Measurements from ENCODE around the gene SNX30. TPM values are rescaled to one million over a fixed set of nuclear protein-coding genes. Genes with fewer than 3 reads are reported as not detected.

The SNX30 gene
- total and polyA plus RNA-seq, 4 donors = 1.8 to 13.5 (median 6.5) TPM

DNA sequence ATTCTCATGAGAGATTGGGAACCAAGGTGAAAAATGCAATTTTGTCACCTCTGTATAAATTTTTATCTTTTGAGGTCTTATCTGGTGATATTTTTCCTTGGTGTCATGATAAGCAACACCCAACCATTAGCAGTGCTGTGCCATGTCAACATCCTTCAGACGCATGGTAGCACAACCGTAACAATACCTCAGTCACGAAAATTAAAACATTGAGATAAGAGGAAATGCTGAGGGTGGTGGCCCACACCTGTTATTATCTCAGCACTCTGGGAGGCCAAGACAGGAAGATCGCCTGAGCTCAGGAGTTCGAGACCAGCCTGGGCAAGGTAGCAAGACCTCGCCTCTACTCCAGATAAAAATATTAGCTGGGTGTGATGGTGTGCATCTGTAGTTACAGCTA lies 107.4 kb downstream of the SNX30 start (continued):
- no peak for TF ChIP-seq CTCF (IDR thresholded peaks at IDR 0.05; ENCODE audit: low read depth, low read length, missing input control)
- no peak for TF ChIP-seq ZBTB33 (IDR thresholded peaks at IDR 0.05)
- TF ChIP-seq TAF1 (conservative IDR thresholded peaks at IDR 0.05) = no peak

DNA sequence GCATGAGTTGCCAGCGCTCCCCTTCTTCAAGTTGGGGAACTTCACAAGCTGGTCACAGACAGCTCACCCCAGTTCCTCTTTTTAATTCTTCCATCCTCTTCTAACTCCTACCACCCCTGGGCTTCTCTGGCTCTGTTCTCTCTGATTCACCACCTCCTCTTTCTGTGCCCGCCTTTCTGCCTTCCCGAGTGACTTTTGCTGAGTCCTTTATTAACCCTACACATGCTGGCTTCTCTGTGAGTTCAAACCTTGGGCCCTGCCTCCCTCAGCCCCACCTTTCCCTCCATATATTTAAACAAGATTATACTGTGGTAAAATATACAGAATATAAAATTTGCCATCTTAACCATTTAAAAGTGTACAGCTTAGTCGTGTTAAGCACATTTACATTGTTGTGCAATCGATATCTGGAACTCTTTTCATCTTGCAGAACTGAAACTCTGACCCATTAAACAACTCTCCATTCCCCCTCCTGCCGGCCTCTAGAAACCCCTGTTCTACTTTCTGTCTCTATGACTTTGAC lies 108.1 kb downstream of the SNX30 start:
- H3K4me3 ChIP-seq (ENCODE audit: low read depth in 1 of 3, low read length in 3 of 3) = no peak overlapping the region
- no peak overlapping the region for H3K27ac ChIP-seq (ENCODE audit: low read depth in 1 of 2, low read length in 2 of 2)
- no peaks in the 10 kb centered on the region for H3K9me3 ChIP-seq (ENCODE audit: control insufficient read depth in 4 of 4, low read length in 3 of 4)
- DNase-seq (ENCODE audit: low spot score) = no peak
- peaks cover 0 to 4% (median 0%) of the 10 kb centered on the region in 4 donors for H3K36me3 ChIP-seq (ENCODE audit: control insufficient read depth in 4 of 4, insufficient read depth in 3 of 4, low read depth in 1 of 4, low read length in 3 of 4)
- H3K9ac ChIP-seq (ENCODE audit: low read depth in 1 of 2, low read length in 2 of 2) = no peak overlapping the region
- no peaks in the 10 kb centered on the region for H3K27me3 ChIP-seq (ENCODE audit: control insufficient read depth in 4 of 4, insufficient read depth in 4 of 4, low read length in 3 of 4)
- peaks cover 0 to 3% (median 1%) of the 10 kb centered on the region in 4 donors for H3K4me1 ChIP-seq (ENCODE audit: control insufficient read depth in 4 of 4, insufficient read depth in 4 of 4, low read length in 3 of 4)
- TF ChIP-seq HNF4G (IDR thresholded peaks at IDR 0.05) = no peak
- no peak for TF ChIP-seq FOXA2 (IDR thresholded peaks at IDR 0.05)
- no peak for TF ChIP-seq REST (IDR thresholded peaks at IDR 0.05)
- TF ChIP-seq NR2F2 (IDR thresholded peaks at IDR 0.05) = no peak
- peak in 1 of 2 donors; percentile 11 for TF ChIP-seq HNF4A (conservative IDR thresholded peaks at IDR 0.05)
- TF ChIP-seq GABPA (IDR thresholded peaks at IDR 0.05 in 1 of 2, conservative IDR thresholded peaks at IDR 0.05 in 1 of 2) = no peak
- TF ChIP-seq, protein P1, sequence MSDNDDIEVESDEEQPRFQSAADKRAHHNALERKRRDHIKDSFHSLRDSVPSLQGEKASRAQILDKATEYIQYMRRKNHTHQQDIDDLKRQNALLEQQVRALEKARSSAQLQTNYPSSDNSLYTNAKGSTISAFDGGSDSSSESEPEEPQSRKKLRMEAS (IDR thresholded peaks at IDR 0.05) = no peak
- 41% methylated on average over 6 of the region's 6 CpGs for WGBS

DNA sequence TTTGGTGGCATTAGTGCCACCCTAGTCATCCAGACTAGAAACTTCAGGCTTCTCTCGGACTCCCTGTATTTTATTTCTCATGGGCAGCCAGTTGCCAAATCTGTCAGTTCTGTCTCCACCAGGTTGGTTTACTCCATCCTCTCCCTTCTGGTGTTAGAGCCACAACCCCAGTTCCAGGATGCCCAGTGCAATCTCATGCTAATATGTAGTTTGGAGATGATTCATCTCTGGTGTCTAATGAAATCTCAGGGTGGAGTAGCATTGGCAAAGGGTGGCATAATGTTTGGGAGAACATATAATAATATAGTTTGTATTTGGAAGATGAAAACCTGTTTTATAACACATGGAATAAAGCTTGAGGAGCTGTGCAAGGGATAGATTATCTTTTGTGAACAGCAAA lies 109.9 kb downstream of the SNX30 start:
- H3K9me3 ChIP-seq (ENCODE audit: control insufficient read depth in 4 of 4, low read length in 3 of 4) = no peaks in the 10 kb centered on the region
- WGBS = 91% methylated on average over 1 of the region's 1 CpG
- TF ChIP-seq NR2F2 (IDR thresholded peaks at IDR 0.05) (no peak), REST (IDR thresholded peaks at IDR 0.05) (no peak), FOXA1 (IDR thresholded peaks at IDR 0.05) (no peak), ZBTB33 (IDR thresholded peaks at IDR 0.05) (no peak), RXRA (IDR thresholded peaks at IDR 0.05) (no peak)
- TF ChIP-seq, protein P2, sequence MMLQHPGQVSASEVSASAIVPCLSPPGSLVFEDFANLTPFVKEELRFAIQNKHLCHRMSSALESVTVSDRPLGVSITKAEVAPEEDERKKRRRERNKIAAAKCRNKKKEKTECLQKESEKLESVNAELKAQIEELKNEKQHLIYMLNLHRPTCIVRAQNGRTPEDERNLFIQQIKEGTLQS (IDR thresholded peaks at IDR 0.05) = no peak

More for the DNA sequence above, 109.9 kb downstream of the SNX30 start:
- Histone ChIP-seq H3K4me3 (ENCODE audit: low read depth in 1 of 3, low read length in 3 of 3) (no peak overlapping the region), H3K9ac (ENCODE audit: low read depth in 1 of 2, low read length in 2 of 2) (no peak overlapping the region), H3K36me3 (ENCODE audit: control insufficient read depth in 4 of 4, insufficient read depth in 3 of 4, low read depth in 1 of 4, low read length in 3 of 4) (peaks cover 0 to 4% (median 0%) of the 10 kb centered on the region in 4 donors), H3K27me3 (ENCODE audit: control insufficient read depth in 4 of 4, insufficient read depth in 4 of 4, low read length in 3 of 4) (no peaks in the 10 kb centered on the region), H3K4me1 (ENCODE audit: control insufficient read depth in 4 of 4, insufficient read depth in 4 of 4, low read length in 3 of 4) (peaks cover 0 to 3% (median 1%) of the 10 kb centered on the region in 4 donors), H3K27ac (ENCODE audit: low read depth in 1 of 2, low read length in 2 of 2) (no peak overlapping the region)
- no peak for DNase-seq (ENCODE audit: low spot score)

Data from liver (tissue), 9 donors.